HL-60 (cell line): ENCODE measurements around the gene CCL3.
"Not testable (repeated sequence)": the region's sequence is repeated elsewhere in the genome, so short reads cannot be mapped to it uniquely, and the experiment has no call there.

Source experiments
- DNase-seq, 2 experiments: peaks; one replicate each; pipeline ENCODE4 v3.0.0-alpha.2; 2010 to 2020; ENCODE audit warnings: low read depth in 1 of 2, low spot score in 1 of 2
- H3K27ac ChIP-seq: fragments of 250-450 bp; sonication (Bioruptor Pico); replicated peaks from 2 replicates; pipeline ENCODE4 v1.5.1; 2020; ENCODE audit warnings: mild to moderate bottlenecking, moderate library complexity
- H3K27me3 ChIP-seq: fragments of 250-450 bp; sonication (Bioruptor Pico); 2 replicates; pipeline ENCODE4 v1.5.1; 2021; ENCODE audit warnings: mild to moderate bottlenecking, moderate library complexity; ENCODE audit not compliant: insufficient read depth, poor library complexity, severe bottlenecking
- H3K4me3 ChIP-seq: replicated peaks from 2 replicates; pipeline ENCODE4 v1.5.1; 2011; ENCODE audit warnings: mild to moderate bottlenecking, control low read depth, low read length; ENCODE audit not compliant: insufficient read depth
- CTCF ChIP-seq: IDR thresholded peaks from one replicate; pipeline ENCODE4 v1.5.1; 2011; ENCODE audit warnings: low read length, control low read depth, inconsistent platforms; ENCODE audit not compliant: insufficient read depth
- GABPA ChIP-seq: IDR thresholded peaks from 2 replicates; pipeline ENCODE4 v1.6.1; 2012; ENCODE audit warnings: low read depth
- POLR2AphosphoS5 ChIP-seq: IDR thresholded peaks from 2 replicates; pipeline ENCODE4 v1.6.1; 2012; ENCODE audit warnings: low read depth
- REST ChIP-seq: IDR thresholded peaks from 2 replicates; pipeline ENCODE4 v1.6.1; 2012; ENCODE audit warnings: low read depth; ENCODE audit not compliant: insufficient replicate concordance
- SPI1 ChIP-seq: IDR thresholded peaks from 2 replicates; pipeline ENCODE4 v1.6.1; 2012; ENCODE audit warnings: low read depth, mild to moderate bottlenecking, borderline replicate concordance

Gene CCL3

GRCh38 chr17:36123431-36123830 is 33.5 kb upstream of the CCL3 start:
- no peaks in the 10 kb centered on the region for H3K27me3 ChIP-seq
- no peak overlapping the region for H3K4me3 ChIP-seq

GRCh38 chr17:36121099-36121498 is 31.2 kb upstream of the CCL3 start:
- not testable (repeated sequence) for DNase-seq, H3K27me3 ChIP-seq, H3K4me3 ChIP-seq, H3K27ac ChIP-seq

More at GRCh38 chr17:36123431-36123830, 33.5 kb upstream of the CCL3 start:
- TF ChIP-seq POLR2AphosphoS5 (no peak), SPI1 (no peak)
- H3K27ac ChIP-seq, result no peak overlapping the region
- DNase-seq, result no peak

- no peaks in the 10 kb centered on the region for H3K27me3 ChIP-seq
- no peak overlapping the region for H3K27ac ChIP-seq
- no peak for TF ChIP-seq SPI1
- TF ChIP-seq CTCF, result no peak
- TF ChIP-seq REST, result no peak
- TF ChIP-seq POLR2AphosphoS5, result no peak
- no peak for TF ChIP-seq GABPA
- no peak overlapping the region for H3K4me3 ChIP-seq
- DNase-seq, result no peak
Measured at GRCh38 chr17:36120221-36120620, 30.3 kb upstream of the CCL3 start.

GRCh38 chr17:36118477-36119353 is 28.8 kb upstream of the CCL3 start:
- no peak for TF ChIP-seq CTCF
- no peak for DNase-seq
- H3K4me3 ChIP-seq, result no peak overlapping the region
- no peak overlapping the region for H3K27ac ChIP-seq
- no peaks in the 10 kb centered on the region for H3K27me3 ChIP-seq

- Histone ChIP-seq H3K4me3 (no peak overlapping the region), H3K27me3 (no peaks in the 10 kb centered on the region), H3K27ac (no peak overlapping the region)
- no peak for TF ChIP-seq POLR2AphosphoS5
- no peak for TF ChIP-seq CTCF
- no peak for TF ChIP-seq SPI1
- TF ChIP-seq GABPA, result no peak
- no peak for TF ChIP-seq REST
- DNase-seq, result no peak
Measured at GRCh38 chr17:36117505-36118382, 27.8 kb upstream of the CCL3 start.

- H3K27ac ChIP-seq, H3K27me3 ChIP-seq, DNase-seq, H3K4me3 ChIP-seq: not testable (repeated sequence)
Measured at GRCh38 chr17:36115649-36115977, 25.7 kb upstream of the CCL3 start.
